PC-9 (cell line): ENCODE measurements around the gene HSF4.

Experiments used
- CTCF ChIP-seq: fragments of 200-600 bp; sonication (generic); conservative IDR thresholded peaks from 2 replicates; pipeline ENCODE4 v1.6.1; 2017; ENCODE audit warnings: mixed run types, antibody characterized with exemption, mild to moderate bottlenecking, moderate library complexity
- EZH2 ChIP-seq: fragments of 200-600 bp; sonication (generic); IDR thresholded peaks from 2 replicates; pipeline ENCODE4 v1.8.0; 2017; ENCODE audit warnings: antibody characterized with exemption, low read depth

DNA sequence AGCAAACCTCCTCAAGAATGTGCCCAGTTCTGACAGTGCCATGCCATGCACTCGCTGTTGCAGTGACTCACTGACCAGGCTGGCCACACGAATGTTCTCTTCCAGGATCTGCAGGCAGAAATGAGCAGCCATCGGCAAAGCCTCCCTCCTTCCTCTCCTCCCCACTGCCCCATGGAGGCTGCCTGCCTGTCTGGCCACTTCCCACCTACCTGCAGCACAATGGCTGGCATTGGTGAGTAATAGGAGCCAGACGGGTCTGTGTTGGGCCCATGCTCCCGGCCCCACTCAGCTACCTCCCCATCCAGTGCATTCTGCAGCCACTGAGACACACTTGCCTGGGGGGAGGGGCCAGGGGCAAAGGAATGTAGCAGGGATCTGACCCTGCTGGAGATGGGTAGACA lies 22.0 kb downstream of the HSF4 start:
- TF ChIP-seq CTCF (no peak), EZH2 (no peak)
